ENCODE measurements around the gene CNTN2.

- TF ChIP-seq POLR2AphosphoS5 (IDR thresholded peaks at IDR 0.05; ENCODE audit: low read depth, low read length) (no peak), POLR2A (IDR thresholded peaks at IDR 0.05; ENCODE audit: low read depth, low read length) (no peak)
These were observed 33.3 kb downstream of the CNTN2 start for GRCh38 chr1:205076245-205076761.

All from GM12892 (cell line).